Measurements from ENCODE around the gene FGFRL1. TPM values are rescaled to one million over a fixed set of nuclear protein-coding genes. Genes with fewer than 3 reads are reported as not detected.

FGFRL1 gene
- polyA plus RNA-seq, 2 of the 4 experiments (the other 2 are of a cell fraction) = 4.7 to 11.2 TPM

GRCh38 chr4:996997-997374 is 14.4 kb upstream of the FGFRL1 start:
- TF ChIP-seq EHF (CRISPR knock-in tag; IDR thresholded peaks at IDR 0.05) (no peak), CBX8 (IDR thresholded peaks at IDR 0.05) (no peak), HMGXB4 (CRISPR knock-in tag; IDR thresholded peaks at IDR 0.05; ENCODE audit: borderline replicate concordance) (no peak), EP300 (IDR thresholded peaks at IDR 0.05) (no peak), ATOH8 (CRISPR knock-in tag; IDR thresholded peaks at IDR 0.05; ENCODE audit: low read depth) (no peak)
- WGBS (ENCODE audit: missing lambda C conversion rate) = 88% methylated on average over 5 of the region's 25 CpGs
- no peak for FAIRE-seq
- H3K27ac ChIP-seq = peak overlapping the region; percentile 62 to 91; a peak in 4 of 6 replicates
- ChIA-PET POLR2A (no interaction called here), CTCF (no interaction called here)
- no peak for ATAC-seq
- H3K4me3 ChIP-seq = peak overlapping the region; percentile 41; the same call in 2 of the 3 replicates
- peaks cover 25% of the 10 kb centered on the region for H3K4me1 ChIP-seq
- H3K4me2 ChIP-seq = peak overlapping the region; percentile 86
- DNase-seq (ENCODE audit: low read depth in 1 of 2, low spot score in 1 of 2) = no peak
- no peaks in the 10 kb centered on the region for H3K9me3 ChIP-seq

DNA sequence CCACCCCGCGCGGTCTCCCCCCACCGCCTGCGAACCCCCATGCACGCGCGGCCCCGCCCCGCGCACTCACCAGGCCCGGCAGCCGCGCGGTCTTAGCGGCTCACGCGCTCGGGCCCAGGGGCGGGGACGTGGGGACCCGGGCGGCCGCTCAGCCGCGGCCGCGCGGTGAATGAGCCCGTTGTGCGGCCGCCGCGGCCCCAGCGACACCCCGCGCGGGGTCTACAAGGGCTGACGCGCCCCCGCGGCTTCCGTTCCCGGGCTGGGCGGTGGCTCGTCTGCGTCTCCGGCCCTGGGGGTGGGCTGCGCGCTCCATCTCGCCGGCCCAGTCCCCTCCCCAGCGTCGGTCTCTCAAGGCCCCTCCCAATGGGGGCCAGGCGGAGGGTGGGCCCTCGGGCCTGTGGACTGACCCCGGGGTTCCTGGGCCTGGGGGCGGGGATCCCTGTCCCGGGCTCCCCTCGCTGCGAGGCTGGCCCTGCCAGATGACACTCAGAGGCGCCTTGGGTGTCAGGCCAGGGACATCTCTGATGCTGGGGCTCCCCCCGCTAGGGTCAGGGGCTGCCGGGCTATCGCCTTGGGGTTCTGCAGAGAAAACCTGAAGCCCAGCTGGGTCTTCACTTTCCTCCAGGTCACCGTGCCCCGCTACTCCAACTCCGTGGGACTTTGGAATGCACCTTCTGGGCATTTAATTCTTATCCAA is 13.9 kb upstream of the FGFRL1 start:
- CTCF ChIA-PET = no interaction called here
- FAIRE-seq (no peak), ATAC-seq (peak in 1 of 2 experiments; percentile 4; a peak in 1 of 6 replicates), DNase-seq (ENCODE audit: low read depth in 1 of 2, low spot score in 1 of 2) (no peak)
- peak overlapping the region; percentile 86 for H3K4me2 ChIP-seq
- POLR2A ChIA-PET = no interaction called here
- peak overlapping the region; percentile 41 for H3K4me3 ChIP-seq
- peak overlapping the region; percentile 62 to 91; a peak in 5 of 6 replicates for H3K27ac ChIP-seq
- TF ChIP-seq ESRRA (IDR thresholded peaks at IDR 0.05; ENCODE audit: borderline replicate concordance, low read length) = no peak
- no peak for TF ChIP-seq ZC3H11A (IDR thresholded peaks at IDR 0.05)
- TF ChIP-seq FOSL2 (IDR thresholded peaks at IDR 0.05) = no peak
- no peak for TF ChIP-seq FOSL2 (CRISPR knock-in tag; IDR thresholded peaks at IDR 0.05)
- no peak for TF ChIP-seq MAZ (IDR thresholded peaks at IDR 0.05; ENCODE audit: borderline replicate concordance, low read depth, low read length)
- no peak for TF ChIP-seq CHD4 (IDR thresholded peaks at IDR 0.05; ENCODE audit: borderline replicate concordance)
- TF ChIP-seq CBX8 (IDR thresholded peaks at IDR 0.05) = no peak
- no peak for TF ChIP-seq NPAS2 (CRISPR knock-in tag; IDR thresholded peaks at IDR 0.05; ENCODE audit: borderline replicate concordance)
- no peaks in the 10 kb centered on the region for H3K9me3 ChIP-seq
- WGBS (ENCODE audit: missing lambda C conversion rate) = 50% methylated on average over 5 of the region's 68 CpGs
- H3K4me1 ChIP-seq = peaks cover 19% of the 10 kb centered on the region

- ChIA-PET CTCF (no interaction called here), POLR2A (no interaction called here)
- Histone ChIP-seq H3K4me3 (peak overlapping the region; percentile 41; the same call in 1 of the 3 replicates), H3K27ac (peak overlapping the region in 1 of 2 experiments; percentile 91; a peak in 2 of 6 replicates), H3K9me3 (no peaks in the 10 kb centered on the region), H3K4me1 (peaks cover 13% of the 10 kb centered on the region), H3K4me2 (peak overlapping the region; percentile 86; the same call in 2 of the 3 replicates)
- no peak; a peak in 1 of 6 replicates for ATAC-seq
- no peak for DNase-seq (ENCODE audit: low read depth in 1 of 2, low spot score in 1 of 2)
- WGBS (ENCODE audit: missing lambda C conversion rate) = 86% methylated on average over 9 of the region's 12 CpGs
- no peak for TF ChIP-seq ZNF302 (CRISPR knock-in tag; IDR thresholded peaks at IDR 0.05)
- TF ChIP-seq MAZ (IDR thresholded peaks at IDR 0.05; ENCODE audit: borderline replicate concordance, low read depth, low read length) = no peak
- TF ChIP-seq FOXS1 (CRISPR knock-in tag; IDR thresholded peaks at IDR 0.05) = no peak
- no peak for TF ChIP-seq MYC (IDR thresholded peaks at IDR 0.05; ENCODE audit: borderline replicate concordance, low read length)
- TF ChIP-seq HOXA7 (CRISPR knock-in tag; IDR thresholded peaks at IDR 0.05) = no peak
- TF ChIP-seq RNF2 (IDR thresholded peaks at IDR 0.05; ENCODE audit: borderline replicate concordance, low read depth) = no peak
- no peak for TF ChIP-seq KDM5A (IDR thresholded peaks at IDR 0.05)
- TF ChIP-seq HOXB5 (CRISPR knock-in tag; IDR thresholded peaks at IDR 0.05) = no peak
- TF ChIP-seq PHF8 (IDR thresholded peaks at IDR 0.05; ENCODE audit: borderline replicate concordance, low read depth) = no peak
- no peak for TF ChIP-seq POLR2A (IDR thresholded peaks at IDR 0.05; ENCODE audit: low read length)
- TF ChIP-seq HMGXB4 (CRISPR knock-in tag; IDR thresholded peaks at IDR 0.05; ENCODE audit: borderline replicate concordance) = no peak
- TF ChIP-seq ELK1 (IDR thresholded peaks at IDR 0.05; ENCODE audit: low read depth, low read length) = no peak
- no peak for TF ChIP-seq NPAS2 (CRISPR knock-in tag; IDR thresholded peaks at IDR 0.05; ENCODE audit: borderline replicate concordance)
- TF ChIP-seq, protein P1, sequence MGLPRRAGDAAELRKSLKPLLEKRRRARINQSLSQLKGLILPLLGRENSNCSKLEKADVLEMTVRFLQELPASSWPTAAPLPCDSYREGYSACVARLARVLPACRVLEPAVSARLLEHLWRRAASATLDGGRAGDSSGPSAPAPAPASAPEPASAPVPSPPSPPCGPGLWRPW (IDR thresholded peaks at IDR 0.05) = no peak
- no peak for TF ChIP-seq ESRRA (IDR thresholded peaks at IDR 0.05; ENCODE audit: borderline replicate concordance, low read length)
- no peak for TF ChIP-seq NR3C1 (IDR thresholded peaks at IDR 0.05)
- no peak for TF ChIP-seq CHD2 (IDR thresholded peaks at IDR 0.05; ENCODE audit: low read length, partially characterized antibody)
- no peak for TF ChIP-seq EP300 (IDR thresholded peaks at IDR 0.05)
- TF ChIP-seq ZSCAN20 (CRISPR knock-in tag; IDR thresholded peaks at IDR 0.05) = no peak
- FAIRE-seq = no peak
These were observed 13.2 kb upstream of the FGFRL1 start for GRCh38 chr4:998096-998691.
